AG09309 (cell line): Measurements from ENCODE around the gene GPC3.

ENCODE experiments used
- DNase-seq: peaks from one replicate; pipeline ENCODE4 v3.0.0-alpha.2; 2010; ENCODE audit warnings: low read depth
- H3K4me3 ChIP-seq: 2 replicates; pipeline ENCODE4 v1.5.1; 2011; ENCODE audit warnings: mild to moderate bottlenecking, low read depth, low read length, moderate library complexity; ENCODE audit not compliant: control insufficient read depth
- TF ChIP-seq, protein P1 (sequence below): IDR thresholded peaks from 2 replicates; pipeline ENCODE4 v1.5.1; 2011; ENCODE audit warnings: mild to moderate bottlenecking, low read depth, low read length, inconsistent platforms; ENCODE audit not compliant: insufficient read depth, control insufficient read depth; ENCODE audit errors: missing control alignments

The GPC3 gene

DNA sequence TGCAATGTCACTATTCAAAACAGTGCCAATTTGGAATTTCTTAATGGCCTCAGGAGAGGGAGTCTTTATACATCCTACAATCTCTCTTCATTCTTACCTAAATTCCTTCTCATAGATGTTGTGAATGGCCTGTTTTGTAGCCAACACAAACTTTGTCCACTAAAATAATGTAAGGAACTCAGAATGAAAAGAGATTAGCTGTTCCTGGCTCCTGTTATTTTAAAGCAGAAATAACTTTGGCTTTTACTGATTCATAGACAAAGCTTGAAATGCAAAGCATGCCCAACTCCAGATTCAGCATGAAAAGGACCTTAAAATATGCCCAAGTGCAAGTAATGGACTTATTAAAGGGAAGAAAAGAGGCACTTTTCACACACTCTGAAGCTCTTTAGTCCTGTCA lies 424.1 kb downstream of the GPC3 start:
- TF ChIP-seq, protein P1, sequence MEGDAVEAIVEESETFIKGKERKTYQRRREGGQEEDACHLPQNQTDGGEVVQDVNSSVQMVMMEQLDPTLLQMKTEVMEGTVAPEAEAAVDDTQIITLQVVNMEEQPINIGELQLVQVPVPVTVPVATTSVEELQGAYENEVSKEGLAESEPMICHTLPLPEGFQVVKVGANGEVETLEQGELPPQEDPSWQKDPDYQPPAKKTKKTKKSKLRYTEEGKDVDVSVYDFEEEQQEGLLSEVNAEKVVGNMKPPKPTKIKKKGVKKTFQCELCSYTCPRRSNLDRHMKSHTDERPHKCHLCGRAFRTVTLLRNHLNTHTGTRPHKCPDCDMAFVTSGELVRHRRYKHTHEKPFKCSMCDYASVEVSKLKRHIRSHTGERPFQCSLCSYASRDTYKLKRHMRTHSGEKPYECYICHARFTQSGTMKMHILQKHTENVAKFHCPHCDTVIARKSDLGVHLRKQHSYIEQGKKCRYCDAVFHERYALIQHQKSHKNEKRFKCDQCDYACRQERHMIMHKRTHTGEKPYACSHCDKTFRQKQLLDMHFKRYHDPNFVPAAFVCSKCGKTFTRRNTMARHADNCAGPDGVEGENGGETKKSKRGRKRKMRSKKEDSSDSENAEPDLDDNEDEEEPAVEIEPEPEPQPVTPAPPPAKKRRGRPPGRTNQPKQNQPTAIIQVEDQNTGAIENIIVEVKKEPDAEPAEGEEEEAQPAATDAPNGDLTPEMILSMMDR = no peak
- H3K4me3 ChIP-seq = no peak overlapping the region
- no peak for DNase-seq

DNA sequence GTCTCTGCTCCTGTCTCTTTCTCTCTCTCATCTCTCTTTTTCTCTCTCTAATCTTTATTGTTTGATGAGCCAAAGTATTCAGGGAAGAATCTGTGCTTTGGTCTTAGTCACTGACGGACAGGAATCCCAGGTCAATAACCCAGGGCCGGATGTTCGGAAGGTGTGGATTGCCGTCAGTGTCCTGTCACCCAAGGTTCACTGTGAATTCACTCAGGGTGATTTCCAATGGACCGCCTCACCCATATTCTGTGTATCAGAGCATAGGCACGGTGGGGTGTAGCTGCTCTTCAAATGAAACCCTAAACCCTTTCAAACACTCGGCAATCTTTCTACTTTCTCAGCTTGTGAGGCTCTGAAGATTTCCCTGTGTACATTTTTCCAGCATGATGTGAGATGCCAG lies 425.5 kb downstream of the GPC3 start:
- TF ChIP-seq, protein P1 = no peak
- H3K4me3 ChIP-seq = no peak overlapping the region
- no peak for DNase-seq

GRCh38 chrX:133555782-133556458 lies 429.5 kb downstream of the GPC3 start:
- no peak for DNase-seq
- TF ChIP-seq, protein P1 = no peak
- H3K4me3 ChIP-seq = no peak overlapping the region

DNA sequence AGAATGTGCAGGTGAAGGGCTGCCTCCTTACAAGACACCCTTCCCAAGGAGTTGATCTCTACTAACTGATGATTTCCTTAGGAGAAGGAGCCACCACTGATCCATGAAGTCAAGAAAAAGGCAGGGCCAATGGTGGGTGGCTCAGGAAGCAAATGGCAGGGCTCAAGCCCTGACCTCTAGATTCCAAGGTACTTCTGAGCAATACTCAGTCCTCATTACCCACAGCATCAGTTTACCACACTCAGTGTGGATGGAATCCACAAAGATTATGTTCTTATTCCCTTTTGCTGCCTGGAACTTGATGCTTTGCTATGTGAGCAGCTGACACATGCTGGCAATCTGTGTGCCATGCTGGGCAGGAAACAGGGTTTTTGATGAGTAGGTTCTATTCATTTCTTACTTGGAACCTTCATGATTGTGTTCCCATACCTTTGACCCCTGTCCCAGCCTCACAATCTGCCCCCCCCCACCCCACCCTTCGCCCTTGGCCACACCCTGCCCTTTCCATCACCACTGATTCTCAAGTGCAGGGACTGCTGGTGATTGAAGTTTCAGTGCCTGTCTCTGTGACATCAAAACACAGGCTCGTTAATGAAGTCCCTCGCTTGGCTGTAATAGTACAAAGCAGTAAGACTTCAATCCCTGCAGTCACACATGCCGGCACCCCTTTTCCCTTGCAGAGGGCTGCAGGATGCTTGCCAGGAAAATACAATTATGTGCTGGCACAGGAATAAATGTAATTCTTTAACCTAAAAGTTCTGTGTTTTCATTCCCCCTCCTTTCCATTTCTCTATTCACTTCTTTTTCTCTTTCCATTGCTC lies 434.5 kb downstream of the GPC3 start:
- DNase-seq = no peak
- TF ChIP-seq, protein P1 = no peak

DNA sequence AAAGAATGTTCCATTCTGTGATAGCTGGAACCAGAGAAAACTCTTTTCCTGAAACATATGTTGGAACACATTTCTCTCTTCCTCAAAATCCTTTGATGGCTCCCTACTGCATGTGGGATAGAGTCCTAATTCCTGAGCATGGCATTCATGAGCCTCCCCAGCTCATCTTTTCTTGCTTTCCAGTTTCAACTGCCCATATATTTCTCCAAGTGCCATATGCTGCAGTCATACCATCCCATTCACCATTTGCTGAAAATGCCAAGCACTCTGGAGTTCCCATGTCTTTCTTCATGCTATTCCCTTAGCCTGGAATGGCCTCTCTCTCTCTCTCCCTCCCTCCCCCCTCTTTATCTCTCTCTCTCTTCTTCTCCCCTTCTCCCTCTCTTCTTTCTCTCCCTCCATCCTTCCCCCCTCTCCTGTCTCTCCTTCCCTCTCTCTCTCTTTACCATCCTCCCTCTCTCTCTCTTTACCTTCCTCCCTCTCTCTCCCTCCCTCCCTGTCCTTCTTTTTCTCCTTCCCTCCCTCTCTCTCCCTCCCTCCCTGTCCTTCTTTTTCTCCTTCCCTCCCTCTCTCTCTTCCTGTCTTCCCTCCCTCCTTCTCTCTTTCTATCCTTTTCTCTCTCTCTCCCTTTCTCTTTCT lies 436.0 kb downstream of the GPC3 start:
- TF ChIP-seq, protein P1 = no peak
- H3K4me3 ChIP-seq = no peak overlapping the region
- DNase-seq = no peak

More for the DNA sequence above, 434.5 kb downstream of the GPC3 start:
- no peak overlapping the region for H3K4me3 ChIP-seq

GRCh38 chrX:133546441-133546840 lies 439.0 kb downstream of the GPC3 start:
- no peak for DNase-seq
- TF ChIP-seq, protein P1 = no peak
- no peak overlapping the region for H3K4me3 ChIP-seq
